ENCODE results near the gene CCDC188.

Gene CCDC188

GRCh38 chr22:20101638-20102037 lies 49.2 kb downstream of the CCDC188 start:
- DNase-seq, result no peak

- DNase-seq, result no peak
These were observed 51.6 kb downstream of the CCDC188 start for GRCh38 chr22:20099099-20099711.
